Hippocampal formation (tissue), 2 donors: Measurements from ENCODE around the gene AK3.
"Not testable (repeated sequence)": the region's sequence is repeated elsewhere in the genome, so short reads cannot be mapped to it uniquely, and the experiment has no call there.

Source experiments
- DNase-seq, 2 donors: peaks; one replicate each; lab custom pipeline; 2025; lab: John Stamatoyannopoulos, UW

The AK3 gene

GRCh38 chr9:4666042-4666699 lies 74.8 kb downstream of the AK3 start, which contains the start of gene SPATA6L:
SPATA6L (minus strand) TSS chr9:4666480; CDS start chr9:4666250, 230 bp downstream.
- peak; percentile 43 to 48 for DNase-seq

- no peak for DNase-seq
Observed at GRCh38 chr9:4665357-4665756, 75.6 kb downstream of the AK3 start.

- DNase-seq, result no peak
Observed at GRCh38 chr9:4663956-4664355, 77.0 kb downstream of the AK3 start.

- DNase-seq, result no peak
Observed at GRCh38 chr9:4662989-4663792, 77.8 kb downstream of the AK3 start.

- DNase-seq, result peak; percentile 77 to 79
Observed at GRCh38 chr9:4662108-4662988, 78.7 kb downstream of the AK3 start, which contains the start of gene PLPP6. PLPP6 (plus strand) TSS chr9:4662294; CDS start chr9:4662376, 82 bp downstream.

- no peak for DNase-seq
Observed at GRCh38 chr9:4661611-4662010, 79.4 kb downstream of the AK3 start.

- no peak for DNase-seq
Observed at GRCh38 chr9:4661165-4661564, 79.8 kb downstream of the AK3 start.

- DNase-seq, result not testable (repeated sequence)
Observed at GRCh38 chr9:4660665-4661064, 80.3 kb downstream of the AK3 start.
